NCI-H2227 (cell line): ENCODE results near the gene ITGA1.
"Not testable (repeated sequence)": the region's sequence is repeated elsewhere in the genome, so short reads cannot be mapped to it uniquely, and the experiment has no call there.

Experiments used
- DNase-seq: peaks from one replicate; lab custom pipeline; 2025; ENCODE audit not compliant: unreplicated experiment; lab: John Stamatoyannopoulos, UW

ITGA1 gene

DNA sequence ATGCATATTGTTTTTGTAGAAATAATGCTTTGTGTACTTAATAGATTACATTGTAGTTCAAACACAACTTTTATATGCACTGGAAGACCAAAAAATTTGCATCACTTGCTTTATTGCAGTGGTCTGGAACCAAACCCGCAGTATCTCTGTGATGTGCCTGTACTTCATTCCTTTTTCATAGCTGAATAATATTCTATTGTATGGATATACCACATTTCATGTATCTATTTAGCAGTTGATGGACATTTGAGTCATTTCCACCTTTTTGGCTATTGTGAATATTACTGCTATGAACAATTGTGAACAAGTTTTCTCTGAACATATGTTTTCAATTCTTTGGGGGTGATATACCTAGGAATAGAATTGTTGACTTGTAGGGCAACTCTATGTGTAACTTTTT lies 40.1 kb downstream of the ITGA1 start:
- DNase-seq, result no peak

- DNase-seq, result no peak
Measured at GRCh38 chr5:52829664-52830063, 41.9 kb downstream of the ITGA1 start.

- DNase-seq, result no peak
Measured at GRCh38 chr5:52830650-52831049, 42.9 kb downstream of the ITGA1 start.

- no peak for DNase-seq
Measured at GRCh38 chr5:52831786-52832511, 44.2 kb downstream of the ITGA1 start.

- DNase-seq, result no peak
Measured at GRCh38 chr5:52834320-52834719, 46.6 kb downstream of the ITGA1 start.

GRCh38 chr5:52837068-52837467 lies 49.4 kb downstream of the ITGA1 start:
- peak; percentile 28 for DNase-seq

- no peak for DNase-seq
Measured at GRCh38 chr5:52837591-52838001, 49.9 kb downstream of the ITGA1 start.

- no peak for DNase-seq
Measured at GRCh38 chr5:52838326-52839015, 50.8 kb downstream of the ITGA1 start.

DNA sequence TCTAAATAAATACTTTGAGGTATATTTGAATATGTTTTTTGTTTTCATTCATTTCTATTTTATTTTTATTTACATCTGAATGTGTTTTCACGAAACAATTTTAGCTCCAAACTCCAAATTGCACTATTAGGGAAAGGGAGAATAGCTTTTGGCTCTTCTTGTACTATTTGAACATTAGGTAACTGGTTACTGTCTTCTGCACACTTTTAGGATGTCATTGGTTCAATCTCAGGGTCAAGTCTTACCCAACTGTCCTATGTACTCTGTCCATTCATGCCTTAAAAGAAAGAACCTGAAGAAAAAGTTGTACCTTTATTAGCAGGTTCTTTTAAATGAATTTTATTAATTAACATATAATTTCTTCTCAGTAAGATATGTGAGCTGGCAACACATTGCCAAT lies 51.6 kb downstream of the ITGA1 start:
- DNase-seq, result no peak

GRCh38 chr5:52840277-52841050 lies 52.7 kb downstream of the ITGA1 start:
- DNase-seq, result peak; percentile 12

- DNase-seq, result no peak
Measured at GRCh38 chr5:52841114-52841513, 53.4 kb downstream of the ITGA1 start.

DNA sequence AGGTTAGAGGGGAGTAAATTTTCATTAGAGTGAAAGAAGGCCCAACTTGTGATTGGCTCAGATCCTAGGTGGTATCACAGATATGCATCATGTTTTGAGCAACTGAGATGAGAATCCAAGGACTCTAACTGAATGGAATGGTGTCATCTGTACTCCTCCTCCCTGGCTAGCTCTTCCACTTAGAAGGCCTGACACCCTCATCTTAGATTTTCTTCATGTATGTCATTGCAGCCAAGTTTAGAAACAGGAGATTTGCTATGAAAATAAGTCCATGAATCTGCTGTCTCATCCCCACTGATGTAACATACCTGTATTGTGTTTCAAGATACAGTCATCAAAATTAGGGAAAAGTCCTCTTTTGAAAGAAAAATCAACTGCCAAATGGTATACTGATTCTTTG lies 54.4 kb downstream of the ITGA1 start:
- no peak for DNase-seq

- no peak for DNase-seq
Measured at GRCh38 chr5:52844885-52845284, 57.2 kb downstream of the ITGA1 start.

- no peak for DNase-seq
Measured at GRCh38 chr5:52846182-52846842, 58.6 kb downstream of the ITGA1 start.

- DNase-seq, result not testable (repeated sequence)
Measured at GRCh38 chr5:52848688-52849087, 61.0 kb downstream of the ITGA1 start.

- no peak for DNase-seq
Measured at GRCh38 chr5:52849544-52849943, 61.8 kb downstream of the ITGA1 start.

- no peak for DNase-seq
Measured at GRCh38 chr5:52853650-52854049, 65.9 kb downstream of the ITGA1 start.

DNA sequence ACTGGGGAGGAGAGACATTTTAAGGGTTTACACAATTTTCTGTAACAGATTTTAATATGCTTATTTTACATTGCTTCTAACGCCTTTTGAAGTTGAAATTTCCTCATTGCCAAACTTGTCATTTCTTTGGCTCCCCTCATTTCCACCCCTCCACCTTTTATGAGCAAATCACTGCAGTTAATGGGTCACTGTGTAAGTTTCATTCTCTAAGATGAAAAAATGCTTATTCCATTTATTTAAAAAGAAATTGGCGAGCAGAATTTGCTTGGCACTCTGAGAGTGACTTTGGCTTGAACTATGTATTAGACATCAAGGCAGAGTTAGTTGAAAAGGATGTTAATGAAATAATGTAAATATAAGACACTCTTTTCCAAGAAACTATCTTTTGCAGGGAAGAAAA lies 66.6 kb downstream of the ITGA1 start:
- no peak for DNase-seq

GRCh38 chr5:52854949-52855348 lies 67.2 kb downstream of the ITGA1 start:
- no peak for DNase-seq

DNA sequence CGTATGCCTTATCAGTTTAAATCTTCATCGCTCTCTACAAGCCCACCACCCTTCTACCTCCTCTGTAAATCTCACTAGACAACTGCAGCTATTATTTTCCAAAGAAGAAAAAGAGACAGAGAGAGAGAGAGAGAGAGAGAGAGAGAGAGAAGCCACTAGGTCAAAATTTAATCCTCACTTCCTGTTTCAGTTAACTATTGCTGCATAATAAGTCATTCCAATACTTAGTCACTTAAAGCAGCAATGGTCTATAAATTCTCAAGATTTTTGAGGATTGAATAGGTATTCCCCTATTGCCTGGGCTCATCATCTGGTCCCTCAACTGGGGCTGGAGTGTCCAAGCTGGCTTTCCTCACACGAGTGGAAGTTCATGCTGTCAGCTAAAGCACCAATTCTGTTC lies 68.8 kb downstream of the ITGA1 start:
- DNase-seq, result no peak

GRCh38 chr5:52859628-52860027 lies 71.9 kb downstream of the ITGA1 start:
- DNase-seq, result no peak
